Activated T-cell treated with anti-CD3 and anti-CD28 coated beads, Interleukin-2, amount 50 U/mL, for 72 hours (primary cell): Measurements from ENCODE around the gene RARA. TPM values are rescaled to one million over a fixed set of nuclear protein-coding genes. Genes with fewer than 3 reads are reported as not detected.
A peak's percentile ranks its signal among the peaks of the same experiment; 100 is the strongest.

Source experiments
- ATAC-seq, 2 donors: fragments of 150-1000 bp; cut with Tn5 transposase; replicated peaks in 1 of 2; 2 replicates each; pipeline ENCODE4 v1.10.0; 2021; ENCODE audit warnings: moderate library complexity in 2 of 2, mild to moderate bottlenecking in 1 of 2
- DNase-seq, 2 donors: peaks; one replicate each; pipeline ENCODE4 v3.0.0; 2021 to 2022; ENCODE audit warnings: mixed read lengths in 1 of 2
- H3K27ac Mint-ChIP-seq: one replicate; pipeline ENCODE4 v1.8.0; 2022; ENCODE audit warnings: mild to moderate bottlenecking, moderate library complexity, mixed read lengths
- H3K27me3 Mint-ChIP-seq: one replicate; pipeline ENCODE4 v1.8.0; 2022; ENCODE audit warnings: low read depth, mixed read lengths
- H3K36me3 Mint-ChIP-seq, 2 donors: one replicate each; pipeline ENCODE4 v1.8.0; 2022; ENCODE audit warnings: mixed read lengths in 2 of 2, mild to moderate bottlenecking in 1 of 2; ENCODE audit not compliant: insufficient read depth in 2 of 2
- H3K4me1 Mint-ChIP-seq: one replicate; pipeline ENCODE4 v1.8.0; 2022; ENCODE audit warnings: low read depth, mixed read lengths
- H3K4me3 Mint-ChIP-seq, 2 donors: one replicate each; pipeline ENCODE4 v1.8.0; 2022; ENCODE audit warnings: mild to moderate bottlenecking in 2 of 2, mixed read lengths in 2 of 2, moderate library complexity in 2 of 2
- H3K9me3 Mint-ChIP-seq, 2 donors: one replicate each; pipeline ENCODE4 v1.8.0; 2022; ENCODE audit warnings: mixed read lengths in 2 of 2
- total RNA-seq, 2 donors: library from RNA; stranded (reverse); gene quantifications; one replicate each; pipeline ENCODE4 v1.2.3, GENCODE V29; 2022

Gene RARA
- total RNA-seq, 2 donors from 2014 or later: 33.4 to 45.2 TPM

DNA sequence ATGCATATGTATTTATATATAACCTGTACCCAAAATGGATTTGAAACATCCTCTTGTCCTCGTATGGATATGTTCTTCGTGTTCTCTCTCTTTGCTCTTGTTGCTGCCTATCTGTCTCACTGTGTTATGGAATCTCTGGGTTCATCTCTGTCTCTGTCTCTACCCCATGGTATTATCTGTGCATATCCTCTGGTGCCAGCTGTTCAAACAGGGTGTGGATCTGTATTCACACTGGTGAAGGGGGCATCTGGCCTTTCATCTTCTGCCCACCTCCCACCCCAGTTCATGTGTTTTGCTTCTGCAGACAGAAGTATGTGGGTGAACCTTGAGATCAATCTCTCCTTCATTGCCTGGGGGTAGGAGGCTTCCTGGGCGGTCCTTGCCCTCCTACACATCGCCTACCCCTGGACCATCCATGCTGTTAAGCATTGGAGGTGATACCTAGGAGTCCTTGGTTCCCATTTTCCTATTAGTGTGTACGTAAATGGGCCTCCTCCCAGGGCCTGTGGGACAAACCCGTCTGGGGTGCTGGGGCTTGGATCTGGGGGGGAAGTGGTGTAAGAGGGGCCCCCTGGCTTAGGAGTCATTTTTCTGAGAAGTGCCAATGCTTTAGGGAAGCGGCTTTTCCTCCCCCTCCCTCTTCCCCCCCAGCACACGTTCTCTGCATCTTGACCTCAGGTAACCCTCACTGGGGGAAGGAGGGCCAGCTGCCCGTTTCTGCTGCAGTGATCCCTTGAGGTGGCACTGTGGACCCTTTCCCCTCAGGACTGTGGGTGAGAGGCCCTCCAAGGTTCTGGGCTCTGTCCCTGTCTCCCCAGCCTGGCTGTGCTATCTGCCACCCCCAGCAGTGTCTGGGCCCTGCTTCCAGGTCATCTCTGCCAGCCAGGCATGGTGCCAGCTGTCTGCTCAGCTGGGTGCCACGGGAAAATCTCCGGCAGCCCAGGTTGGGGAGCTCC, 21.1 kb downstream of the RARA start:
- Mint-ChIP-seq H3K36me3 (peaks cover 3 to 12% of the 10 kb centered on the region in 2 donors), H3K9me3 (no peaks in the 10 kb centered on the region), H3K4me1 (peaks cover 86% of the 10 kb centered on the region), H3K4me3 (peak overlapping the region; percentile 65 to 67), H3K27me3 (no peaks in the 10 kb centered on the region), H3K27ac (peak overlapping the region; percentile 72)
- peak in 1 of 2 donors; percentile 46 for DNase-seq
- ATAC-seq: peak; percentile 7 to 38

DNA sequence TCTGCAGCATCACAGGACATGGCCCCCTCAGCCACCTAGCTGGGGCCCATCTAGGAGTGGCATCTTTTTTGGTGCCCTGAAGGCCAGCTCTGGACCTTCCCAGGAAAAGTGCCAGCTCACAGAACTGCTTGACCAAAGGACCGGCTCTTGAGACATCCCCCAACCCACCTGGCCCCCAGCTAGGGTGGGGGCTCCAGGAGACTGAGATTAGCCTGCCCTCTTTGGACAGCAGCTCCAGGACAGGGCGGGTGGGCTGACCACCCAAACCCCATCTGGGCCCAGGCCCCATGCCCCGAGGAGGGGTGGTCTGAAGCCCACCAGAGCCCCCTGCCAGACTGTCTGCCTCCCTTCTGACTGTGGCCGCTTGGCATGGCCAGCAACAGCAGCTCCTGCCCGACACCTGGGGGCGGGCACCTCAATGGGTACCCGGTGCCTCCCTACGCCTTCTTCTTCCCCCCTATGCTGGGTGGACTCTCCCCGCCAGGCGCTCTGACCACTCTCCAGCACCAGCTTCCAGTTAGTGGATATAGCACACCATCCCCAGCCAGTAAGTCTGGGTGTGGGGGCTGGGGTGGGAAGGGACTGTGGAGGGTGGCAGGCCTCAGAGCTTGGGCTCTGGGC, 22.0 kb downstream of the RARA start:
- ATAC-seq (no peak), DNase-seq (no peak)
- Mint-ChIP-seq H3K4me3 (peak overlapping the region; percentile 65 to 67), H3K27me3 (no peaks in the 10 kb centered on the region), H3K9me3 (no peaks in the 10 kb centered on the region), H3K36me3 (peaks cover 3 to 12% of the 10 kb centered on the region in 2 donors), H3K27ac (peak overlapping the region; percentile 76), H3K4me1 (peaks cover 80% of the 10 kb centered on the region)

DNA sequence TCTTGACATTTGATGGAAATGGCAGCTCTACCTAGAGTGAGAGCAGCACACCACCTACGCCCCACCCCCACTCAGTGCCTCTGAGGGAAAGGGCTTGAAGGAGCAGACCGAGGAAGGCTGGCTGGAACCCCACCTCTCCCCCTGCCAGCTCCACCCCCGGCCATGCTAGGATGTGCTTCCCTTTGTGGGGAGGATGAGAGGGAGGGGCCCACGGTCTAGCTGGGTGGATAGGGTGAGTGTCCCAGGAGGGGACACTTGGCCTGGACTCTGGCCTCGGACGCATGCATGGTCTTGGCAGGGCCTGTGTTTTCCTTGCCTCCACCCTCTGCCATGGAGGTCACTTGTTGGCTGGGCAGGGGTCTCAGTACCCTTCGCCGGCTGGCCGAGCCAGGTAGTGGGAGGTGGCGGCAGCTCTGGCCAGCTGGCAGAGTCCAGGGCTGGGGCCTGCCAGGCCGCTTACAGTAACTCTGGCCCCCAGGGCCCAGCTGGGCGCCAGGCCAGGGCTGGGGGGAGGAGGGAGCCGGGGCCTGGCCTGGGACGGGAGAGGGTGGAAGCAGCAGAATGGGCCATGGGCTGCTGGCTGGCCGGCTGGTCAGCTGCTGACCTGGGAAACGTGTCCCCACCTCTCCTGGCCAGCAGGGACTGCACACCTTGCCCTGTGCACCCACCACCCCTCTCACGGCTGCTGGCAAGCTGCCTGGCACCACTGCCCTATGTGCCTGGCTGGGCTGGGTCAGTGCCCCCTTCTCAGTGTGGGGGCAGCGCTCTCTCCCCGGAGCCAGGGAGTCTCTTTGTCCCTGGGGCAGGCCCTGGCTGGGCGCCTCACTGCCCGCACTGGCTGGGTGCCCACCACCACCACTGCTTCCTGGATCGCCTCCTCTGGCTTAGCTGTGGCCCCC, 23.0 kb downstream of the RARA start:
- H3K4me1 Mint-ChIP-seq: peaks cover 76% of the 10 kb centered on the region
- peaks cover 3 to 12% of the 10 kb centered on the region in 2 donors for H3K36me3 Mint-ChIP-seq
- no peaks in the 10 kb centered on the region for H3K27me3 Mint-ChIP-seq
- H3K4me3 Mint-ChIP-seq: peak overlapping the region; percentile 64 to 65
- H3K9me3 Mint-ChIP-seq: no peaks in the 10 kb centered on the region
- ATAC-seq (no peak), DNase-seq (no peak)
- peak overlapping the region; percentile 76 for H3K27ac Mint-ChIP-seq

DNA sequence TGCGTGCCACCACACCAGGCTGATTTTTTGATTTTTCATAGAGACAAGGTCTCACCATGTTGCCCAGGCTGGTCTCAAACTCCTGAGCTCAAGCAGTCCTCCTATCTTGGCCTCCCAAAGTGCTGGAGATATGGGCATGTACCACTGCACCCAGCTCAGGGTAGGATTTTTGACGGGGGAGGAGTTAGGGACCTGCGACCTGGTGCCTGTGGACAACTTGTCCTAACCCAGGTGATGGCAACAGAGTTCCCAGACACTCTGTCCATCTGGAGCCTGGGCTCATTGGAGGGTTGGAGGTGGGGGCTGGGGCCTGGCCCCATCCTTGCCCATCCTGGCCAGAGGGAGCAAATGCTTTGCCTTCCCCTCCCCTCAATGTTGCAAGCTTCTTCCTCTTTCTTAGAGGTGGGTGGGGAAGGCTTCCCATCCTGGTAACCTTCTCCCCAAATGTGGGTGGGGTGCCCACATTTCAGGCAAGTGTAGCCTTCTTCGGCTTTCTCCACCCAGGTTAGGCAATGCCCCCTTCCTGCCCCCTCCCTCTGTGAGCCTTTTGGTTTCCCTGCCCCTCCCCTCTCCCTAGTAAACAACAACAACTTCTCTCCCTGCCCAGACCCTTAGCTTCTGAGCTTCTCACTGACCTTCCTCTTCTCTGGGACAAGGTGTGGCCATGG, 24.9 kb downstream of the RARA start:
- Mint-ChIP-seq H3K27ac (peak overlapping the region; percentile 63), H3K36me3 (peaks cover 3 to 17% of the 10 kb centered on the region in 2 donors), H3K4me3 (no peak overlapping the region), H3K9me3 (no peaks in the 10 kb centered on the region), H3K27me3 (no peaks in the 10 kb centered on the region), H3K4me1 (peaks cover 73% of the 10 kb centered on the region)
- ATAC-seq (no peak), DNase-seq (no peak)

DNA sequence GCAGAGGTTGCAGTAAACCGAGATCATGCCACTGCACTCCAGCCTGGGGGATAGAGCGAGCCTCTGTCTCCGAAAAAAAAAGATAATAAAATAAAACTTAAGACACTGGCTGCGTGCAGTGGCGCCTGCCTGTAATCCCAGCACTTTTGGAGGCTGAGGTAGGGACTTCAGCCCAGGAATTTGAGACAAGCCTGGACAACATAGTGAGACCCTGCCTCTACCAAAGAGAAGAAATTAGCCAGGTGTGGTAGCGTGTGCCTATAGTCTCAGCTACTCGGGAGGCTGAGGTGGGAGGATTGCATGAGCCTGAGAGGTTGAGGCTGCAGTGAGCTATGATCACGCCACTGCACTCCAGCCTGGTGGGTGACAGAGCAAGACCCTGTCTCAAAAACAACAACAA, 26.6 kb downstream of the RARA start:
- Mint-ChIP-seq H3K4me1 (peaks cover 65% of the 10 kb centered on the region), H3K27ac (no peak overlapping the region), H3K9me3 (no peaks in the 10 kb centered on the region), H3K27me3 (no peaks in the 10 kb centered on the region), H3K4me3 (no peak overlapping the region), H3K36me3 (peaks cover 3 to 17% of the 10 kb centered on the region in 2 donors)
- no peak for DNase-seq
- ATAC-seq: no peak

DNA sequence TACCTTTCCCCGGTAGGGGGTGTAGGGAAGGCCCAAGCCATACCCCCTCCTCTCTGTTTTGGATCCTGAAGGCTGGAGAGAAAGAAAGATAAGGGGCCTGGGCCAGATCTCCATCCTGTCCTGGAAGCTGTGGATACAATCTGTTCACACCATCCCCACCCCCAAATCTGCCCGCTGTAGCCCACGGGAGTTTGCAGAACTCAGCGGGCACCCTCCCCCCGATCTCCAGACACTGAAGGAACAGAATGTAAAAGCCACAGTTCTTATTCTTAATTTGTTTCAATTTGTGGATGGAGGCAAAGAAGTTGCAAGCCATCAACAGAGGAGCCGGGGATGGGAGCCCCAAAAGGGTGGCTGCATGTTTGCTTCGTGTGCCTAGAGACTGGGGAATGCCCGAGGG, 28.4 kb downstream of the RARA start:
- no peak for DNase-seq
- peaks cover 58% of the 10 kb centered on the region for H3K4me1 Mint-ChIP-seq
- no peak for ATAC-seq
- H3K36me3 Mint-ChIP-seq: peaks cover 3 to 12% of the 10 kb centered on the region in 2 donors
- H3K9me3 Mint-ChIP-seq: no peaks in the 10 kb centered on the region
- no peaks in the 10 kb centered on the region for H3K27me3 Mint-ChIP-seq
- H3K4me3 Mint-ChIP-seq: peak overlapping the region in 1 of 2 donors; percentile 50
- peak overlapping the region; percentile 73 for H3K27ac Mint-ChIP-seq

DNA sequence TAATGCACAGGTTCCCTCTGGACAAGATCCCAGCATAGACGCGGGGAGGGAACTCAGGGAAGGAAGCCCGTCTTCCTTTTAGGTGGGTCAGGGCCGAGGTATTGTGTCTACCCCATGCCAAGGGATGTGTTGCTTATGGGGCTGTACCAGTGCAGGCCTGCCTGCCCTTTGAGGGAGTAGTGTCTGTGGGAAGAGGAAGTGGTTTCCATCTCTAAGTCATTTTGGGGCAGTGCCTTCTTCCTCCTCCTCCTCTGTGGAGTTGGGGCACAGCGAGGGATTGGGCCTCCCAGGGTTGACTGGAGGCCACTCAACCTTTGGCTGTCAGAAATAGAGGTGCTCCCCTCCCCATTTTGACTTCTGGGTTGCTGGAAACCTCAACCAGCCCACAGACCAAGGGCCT, 29.1 kb downstream of the RARA start:
- ATAC-seq: no peak

DNA sequence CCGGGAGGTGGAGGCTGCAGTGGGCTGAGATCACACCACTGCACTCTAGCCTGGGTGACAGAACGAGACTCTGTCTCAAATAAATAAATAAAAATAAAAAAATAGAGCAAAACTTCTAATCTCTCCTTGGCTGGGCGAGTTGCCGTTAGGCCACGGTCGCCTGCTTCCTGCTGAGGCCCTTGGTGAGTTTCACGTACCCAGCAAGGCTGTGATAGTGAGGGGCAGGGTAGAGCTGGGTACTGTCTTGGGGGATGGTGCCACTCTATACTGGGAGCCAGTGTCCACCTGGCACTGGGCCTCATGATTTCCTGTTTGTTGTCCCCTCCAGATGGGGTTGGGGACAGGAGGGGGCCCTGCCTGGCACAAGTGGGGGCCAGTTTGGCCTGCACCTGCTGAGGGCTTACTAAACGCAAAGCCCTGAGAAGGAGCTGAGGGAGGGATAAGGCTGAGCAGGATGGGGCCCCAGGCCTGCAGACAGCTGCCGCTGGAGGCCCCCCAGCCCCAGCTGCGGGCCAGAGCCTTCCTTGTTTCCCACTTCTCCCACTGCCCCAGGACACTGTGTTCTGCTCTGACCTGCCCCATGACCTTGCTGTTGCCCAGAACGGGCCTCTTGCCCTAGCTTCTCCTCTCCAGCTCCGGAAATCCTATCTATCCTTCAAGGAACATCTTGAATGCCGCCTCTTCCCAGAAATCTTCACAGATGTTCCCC, 30.1 kb downstream of the RARA start:
- H3K4me1 Mint-ChIP-seq: peaks cover 62% of the 10 kb centered on the region
- H3K4me3 Mint-ChIP-seq: no peak overlapping the region
- DNase-seq (no peak), ATAC-seq (no peak)
- H3K36me3 Mint-ChIP-seq: peaks cover 0 to 5% of the 10 kb centered on the region in 2 donors
- peak overlapping the region; percentile 52 for H3K27ac Mint-ChIP-seq
- no peaks in the 10 kb centered on the region for H3K9me3 Mint-ChIP-seq
- no peaks in the 10 kb centered on the region for H3K27me3 Mint-ChIP-seq

More for the DNA sequence above, 29.1 kb downstream of the RARA start:
- peaks cover 0 to 9% of the 10 kb centered on the region in 2 donors for H3K36me3 Mint-ChIP-seq
- no peaks in the 10 kb centered on the region for H3K27me3 Mint-ChIP-seq
- DNase-seq: no peak
- H3K4me3 Mint-ChIP-seq: peak overlapping the region in 1 of 2 donors; percentile 50
- peak overlapping the region; percentile 73 for H3K27ac Mint-ChIP-seq
- H3K4me1 Mint-ChIP-seq: peaks cover 57% of the 10 kb centered on the region
- no peaks in the 10 kb centered on the region for H3K9me3 Mint-ChIP-seq

DNA sequence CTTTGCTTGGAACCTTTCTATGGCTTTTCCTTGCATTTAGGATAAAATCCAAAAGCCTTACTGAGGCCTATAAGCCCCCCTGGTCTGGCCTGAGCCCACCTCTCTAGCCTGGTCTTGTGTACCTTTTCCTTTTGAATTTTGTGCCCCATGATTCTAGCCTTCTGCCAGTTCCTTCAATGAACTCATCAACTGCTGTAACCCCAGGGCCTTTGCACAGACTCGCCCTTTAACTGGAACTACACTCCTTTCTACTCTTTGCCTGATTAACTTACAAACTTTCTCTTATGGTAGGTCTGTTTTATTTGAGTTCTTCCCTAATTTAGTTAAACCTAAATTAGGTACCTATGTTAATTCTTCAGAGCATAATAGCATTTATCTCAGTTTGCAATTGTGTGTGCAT, 31.3 kb downstream of the RARA start:
- H3K9me3 Mint-ChIP-seq: no peaks in the 10 kb centered on the region
- peaks cover 0 to 5% of the 10 kb centered on the region in 2 donors for H3K36me3 Mint-ChIP-seq
- DNase-seq: no peak
- H3K4me1 Mint-ChIP-seq: peaks cover 68% of the 10 kb centered on the region
- H3K27me3 Mint-ChIP-seq: no peaks in the 10 kb centered on the region
- ATAC-seq: no peak
- no peak overlapping the region for H3K4me3 Mint-ChIP-seq
- peak overlapping the region; percentile 75 for H3K27ac Mint-ChIP-seq

DNA sequence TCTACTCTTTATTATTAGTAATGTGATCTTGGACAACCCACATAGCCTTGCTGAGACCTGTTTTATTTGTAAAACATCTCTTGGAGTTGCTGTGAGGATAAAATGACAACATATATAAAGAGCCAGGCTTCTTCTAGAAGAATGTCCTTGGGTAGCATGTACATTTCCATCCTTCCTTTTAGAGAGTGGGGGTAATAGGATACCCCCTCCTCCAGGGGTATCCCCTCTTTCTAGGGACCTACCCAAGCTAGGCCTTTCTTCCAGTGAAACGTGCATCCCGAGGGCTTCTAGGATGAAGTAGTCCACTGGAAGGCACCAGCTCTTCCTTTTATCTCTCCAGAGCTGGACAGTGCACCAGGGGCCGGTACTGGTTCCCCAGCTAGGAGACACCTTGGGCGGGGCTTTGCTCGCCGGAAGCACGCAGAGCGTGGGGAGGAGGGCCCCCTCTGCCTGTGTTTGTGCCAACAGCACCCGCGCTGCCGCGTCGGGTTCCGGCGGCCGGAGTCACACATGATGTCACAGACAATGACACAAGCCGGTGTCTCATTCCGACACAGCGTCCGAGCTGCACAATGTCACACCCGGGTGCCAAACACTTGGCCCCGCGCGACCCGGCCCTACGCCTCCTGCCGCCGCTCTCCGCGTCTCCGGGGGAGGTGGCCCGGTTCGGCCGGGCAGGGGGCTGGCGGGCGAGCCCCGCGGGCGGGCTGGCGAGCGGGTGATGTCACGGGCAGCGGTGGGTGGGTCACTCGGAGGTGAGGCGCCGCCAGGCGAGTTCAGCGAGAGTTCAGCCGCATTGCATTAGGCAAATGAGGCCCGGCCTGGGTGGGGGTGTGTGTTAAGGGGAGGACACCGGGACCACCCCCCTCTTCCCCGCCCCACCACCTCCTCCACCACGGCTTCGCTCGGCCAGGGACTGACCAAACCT, 32.2 kb downstream of the RARA start:
- ATAC-seq (peak; percentile 94 to 96), DNase-seq (peak; percentile 92 to 93)
- H3K4me3 Mint-ChIP-seq: peak overlapping the region; percentile 72 to 80
- H3K27me3 Mint-ChIP-seq: no peaks in the 10 kb centered on the region
- H3K4me1 Mint-ChIP-seq: peaks cover 76% of the 10 kb centered on the region
- no peaks in the 10 kb centered on the region for H3K9me3 Mint-ChIP-seq
- peak overlapping the region; percentile 75 for H3K27ac Mint-ChIP-seq
- peaks cover 0 to 5% of the 10 kb centered on the region in 2 donors for H3K36me3 Mint-ChIP-seq
